Measurements from ENCODE around the gene NDUFB7.

Gene NDUFB7

DNA sequence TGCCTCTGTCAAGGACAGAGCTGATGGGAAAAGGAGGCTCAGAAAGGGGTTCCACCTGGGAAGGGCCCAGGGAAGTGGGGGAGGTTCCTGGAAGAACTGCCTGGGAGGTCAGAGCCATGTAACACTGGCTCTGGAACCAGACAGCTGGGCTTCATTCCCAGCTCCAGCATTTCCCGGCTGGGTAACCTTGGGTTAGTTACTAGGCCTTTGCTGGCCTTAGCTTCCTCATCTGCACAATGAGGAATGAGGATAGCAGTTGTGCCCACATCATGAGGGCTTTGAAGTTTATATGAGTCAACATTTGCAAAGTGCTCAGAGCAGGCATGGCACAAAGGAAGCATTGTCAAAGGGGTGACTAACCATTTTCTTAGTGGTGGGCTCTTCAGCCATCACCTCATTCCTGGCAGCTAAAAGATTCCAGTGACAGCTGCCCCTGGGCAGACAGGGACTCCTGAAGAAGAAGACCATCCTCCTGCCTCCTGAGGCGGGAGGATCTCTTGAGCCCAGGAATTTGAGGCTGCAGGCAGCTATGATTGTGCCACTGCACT, 51.9 kb downstream of the NDUFB7 start:
- DNase-seq (ENCODE audit: low spot score), result peak; percentile 41

DNA sequence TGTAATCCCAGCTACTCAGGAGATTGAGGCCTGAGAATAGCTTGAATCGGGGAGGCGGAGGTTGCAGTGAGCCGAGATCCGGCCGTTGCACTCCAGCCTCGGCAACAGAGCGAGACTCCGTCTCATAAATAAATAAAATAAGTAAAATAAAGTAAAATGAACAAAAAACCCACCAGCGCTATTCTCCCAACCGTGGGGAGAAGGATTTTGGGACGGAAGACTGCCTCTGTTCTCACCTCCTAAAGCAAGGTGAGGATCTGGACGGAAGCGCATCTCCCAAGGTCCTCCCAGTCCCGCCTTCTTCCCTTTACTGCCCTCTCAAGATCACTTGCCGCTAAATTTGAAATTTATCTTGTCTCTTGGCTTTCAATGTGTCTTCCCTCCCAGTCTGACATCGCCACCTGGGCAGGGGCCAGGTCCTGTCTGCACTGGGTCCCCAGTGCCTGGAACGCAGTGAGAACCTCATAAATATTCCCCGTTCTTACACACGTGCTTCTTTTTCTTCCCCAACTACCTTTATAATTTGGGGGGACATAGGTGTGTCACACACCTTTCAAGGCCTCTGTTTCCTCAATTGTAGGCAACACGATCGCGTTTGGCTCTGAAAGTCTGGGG, 52.5 kb downstream of the NDUFB7 start:
- DNase-seq (ENCODE audit: low spot score), result no peak

DNA sequence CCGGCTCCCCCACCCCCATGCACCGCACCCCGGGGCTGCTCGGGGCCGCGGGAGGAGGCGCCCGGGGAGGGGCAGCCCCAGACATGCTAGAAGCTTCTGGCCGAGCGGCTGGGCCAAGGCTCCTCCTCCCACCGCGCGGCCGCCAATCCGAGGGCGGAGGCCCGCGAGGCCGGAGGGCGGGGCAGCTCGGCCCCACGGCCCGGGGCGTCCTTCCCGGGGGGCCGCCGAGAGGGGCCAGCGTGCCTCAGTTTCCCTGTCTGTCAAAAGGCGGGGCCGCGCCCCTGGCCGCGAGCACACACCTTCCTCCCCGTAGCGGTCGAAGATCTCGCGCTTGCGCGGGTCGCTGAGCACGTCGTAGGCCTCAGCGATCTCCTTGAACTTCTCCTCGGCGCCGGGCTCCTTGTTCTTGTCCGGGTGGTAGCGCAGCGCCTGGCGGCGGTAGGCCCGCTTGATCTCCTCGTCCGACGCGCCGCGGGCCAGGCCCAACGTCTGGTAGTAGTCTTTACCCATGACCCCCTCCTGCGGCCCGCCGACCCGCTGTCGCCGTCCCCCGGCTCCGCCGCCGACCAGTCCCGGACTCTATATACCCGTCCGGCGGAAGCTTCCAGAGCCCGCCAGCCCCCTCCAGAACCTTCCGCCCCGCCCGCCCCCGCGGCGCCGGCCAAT, 53.9 kb downstream of the NDUFB7 start, which contains the start of gene DNAJB1:
DNAJB1 (minus strand) TSS at position 558 of the 666 bp plus-strand sequence; CDS start at position 510, 48 bp downstream.
- peak; percentile 61 for DNase-seq (ENCODE audit: low spot score)

DNA sequence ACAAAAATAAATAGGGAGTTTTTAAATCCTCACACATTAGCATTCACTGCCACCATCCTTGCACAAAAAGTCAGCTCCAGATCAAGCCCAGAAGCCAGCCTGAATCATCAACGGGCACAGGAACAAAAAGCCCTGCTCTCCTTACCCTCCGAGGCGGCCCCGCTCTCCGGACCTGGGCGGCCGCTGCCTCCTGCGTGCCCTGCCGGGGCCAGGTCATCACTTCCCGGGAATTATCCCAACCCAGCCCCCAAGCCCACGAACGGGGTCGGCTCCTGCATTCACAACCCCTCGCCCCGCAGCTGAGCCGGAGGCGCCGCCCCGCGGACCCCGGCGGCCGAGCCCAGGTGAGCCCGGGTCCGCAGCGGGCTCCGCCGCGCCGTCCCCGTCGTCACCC, 54.4 kb downstream of the NDUFB7 start:
- DNase-seq (ENCODE audit: low spot score), result no peak

DNA sequence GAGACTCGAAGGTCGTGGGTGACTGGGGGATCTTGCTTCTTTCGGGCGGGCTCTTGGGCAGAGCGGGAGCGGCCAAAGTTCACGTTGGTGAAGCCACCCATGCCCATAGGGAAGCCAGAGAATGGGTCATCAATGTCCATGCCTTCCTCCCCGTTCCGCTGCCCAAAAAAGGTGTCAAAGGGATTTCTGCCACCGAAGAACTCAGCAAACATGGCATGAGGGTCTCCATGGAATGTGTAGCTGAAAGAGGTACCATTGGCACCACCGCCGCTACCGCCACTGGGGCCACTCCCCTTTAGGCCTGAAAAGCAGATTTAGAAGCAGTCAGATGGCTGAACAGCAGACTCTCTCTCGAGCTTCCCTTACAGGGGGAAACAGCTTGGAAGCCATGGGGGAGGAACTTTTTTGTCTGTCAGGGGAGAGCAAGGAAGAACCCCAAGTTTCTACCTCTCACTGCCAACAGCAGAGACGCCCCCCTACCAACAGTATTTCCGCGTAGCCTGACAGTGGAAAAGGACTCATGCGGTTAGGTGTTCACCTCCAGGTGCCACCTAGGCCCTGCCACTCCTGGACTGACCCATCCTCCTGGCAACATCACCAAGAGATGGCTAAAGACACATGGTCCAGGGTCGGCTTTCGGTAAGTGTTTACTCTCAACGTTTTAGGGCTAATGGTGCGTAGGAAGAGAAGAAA, 55.0 kb downstream of the NDUFB7 start:
- DNase-seq (ENCODE audit: low spot score), result no peak
